Measurements from ENCODE around the gene CLNK. TPM values are rescaled to one million over a fixed set of nuclear protein-coding genes. Genes with fewer than 3 reads are reported as not detected.
"Not testable (repeated sequence)": the region's sequence is repeated elsewhere in the genome, so short reads cannot be mapped to it uniquely, and the experiment has no call there.

The CLNK gene
- total RNA-seq, 1 experiment from 2014 or later = not detected

- no peak for DNase-seq
- H3K36me3 ChIP-seq (replicated peaks; ENCODE audit: control insufficient read depth, insufficient read depth, low read length) = no peaks in the 10 kb centered on the region
- no peak overlapping the region for H3K4me3 ChIP-seq (ENCODE audit: insufficient read depth, low read depth, low read length)
- H3K27me3 ChIP-seq (ENCODE audit: control insufficient read depth, insufficient read depth, low read length) = no peaks in the 10 kb centered on the region
Observed at GRCh38 chr4:10576236-10576635, 108.3 kb downstream of the CLNK start.

- Histone ChIP-seq H3K27me3 (ENCODE audit: control insufficient read depth, insufficient read depth, low read length) (no peaks in the 10 kb centered on the region), H3K36me3 (replicated peaks; ENCODE audit: control insufficient read depth, insufficient read depth, low read length) (no peaks in the 10 kb centered on the region), H3K4me3 (ENCODE audit: insufficient read depth, low read depth, low read length) (no peak overlapping the region)
- DNase-seq = no peak
Observed at GRCh38 chr4:10575414-10575813, 109.2 kb downstream of the CLNK start.

- H3K36me3 ChIP-seq (replicated peaks; ENCODE audit: control insufficient read depth, insufficient read depth, low read length); H3K27me3 ChIP-seq (ENCODE audit: control insufficient read depth, insufficient read depth, low read length): not testable (repeated sequence)
Observed at GRCh38 chr4:10574553-10574952, 110.0 kb downstream of the CLNK start.

GRCh38 chr4:10571909-10572308 lies 112.7 kb downstream of the CLNK start:
- no peak overlapping the region for H3K4me3 ChIP-seq (ENCODE audit: insufficient read depth, low read depth, low read length)
- no peaks in the 10 kb centered on the region for H3K27me3 ChIP-seq (ENCODE audit: control insufficient read depth, insufficient read depth, low read length)
- no peaks in the 10 kb centered on the region for H3K36me3 ChIP-seq (replicated peaks; ENCODE audit: control insufficient read depth, insufficient read depth, low read length)
- no peak for DNase-seq

More at GRCh38 chr4:10574553-10574952, 110.0 kb downstream of the CLNK start:
- not testable (repeated sequence) for DNase-seq; H3K4me3 ChIP-seq (ENCODE audit: insufficient read depth, low read depth, low read length)

- Histone ChIP-seq H3K36me3 (replicated peaks; ENCODE audit: control insufficient read depth, insufficient read depth, low read length) (no peaks in the 10 kb centered on the region), H3K4me3 (ENCODE audit: insufficient read depth, low read depth, low read length) (no peak overlapping the region), H3K27me3 (ENCODE audit: control insufficient read depth, insufficient read depth, low read length) (no peaks in the 10 kb centered on the region)
- DNase-seq = no peak
Observed at GRCh38 chr4:10569491-10569890, 115.1 kb downstream of the CLNK start.

- H3K4me3 ChIP-seq (ENCODE audit: insufficient read depth, low read depth, low read length) = no peak overlapping the region
- no peaks in the 10 kb centered on the region for H3K27me3 ChIP-seq (ENCODE audit: control insufficient read depth, insufficient read depth, low read length)
- DNase-seq = no peak
- H3K36me3 ChIP-seq (replicated peaks; ENCODE audit: control insufficient read depth, insufficient read depth, low read length) = no peaks in the 10 kb centered on the region
Observed at GRCh38 chr4:10567766-10568165, 116.8 kb downstream of the CLNK start.

GRCh38 chr4:10565166-10565780 lies 119.3 kb downstream of the CLNK start:
- Histone ChIP-seq H3K27me3 (ENCODE audit: control insufficient read depth, insufficient read depth, low read length) (no peaks in the 10 kb centered on the region), H3K4me3 (ENCODE audit: insufficient read depth, low read depth, low read length) (no peak overlapping the region), H3K36me3 (replicated peaks; ENCODE audit: control insufficient read depth, insufficient read depth, low read length) (no peaks in the 10 kb centered on the region)
- no peak for DNase-seq

- no peaks in the 10 kb centered on the region for H3K36me3 ChIP-seq (replicated peaks; ENCODE audit: control insufficient read depth, insufficient read depth, low read length)
- DNase-seq = peak; percentile 50
- no peak overlapping the region for H3K4me3 ChIP-seq (ENCODE audit: insufficient read depth, low read depth, low read length)
- H3K27me3 ChIP-seq (ENCODE audit: control insufficient read depth, insufficient read depth, low read length) = no peaks in the 10 kb centered on the region
Observed at GRCh38 chr4:10554694-10555093, 129.9 kb downstream of the CLNK start.

- DNase-seq = no peak
- H3K4me3 ChIP-seq (ENCODE audit: insufficient read depth, low read depth, low read length) = no peak overlapping the region
- H3K27me3 ChIP-seq (ENCODE audit: control insufficient read depth, insufficient read depth, low read length) = no peaks in the 10 kb centered on the region
- no peaks in the 10 kb centered on the region for H3K36me3 ChIP-seq (replicated peaks; ENCODE audit: control insufficient read depth, insufficient read depth, low read length)
Observed at GRCh38 chr4:10554121-10554520, 130.4 kb downstream of the CLNK start.

- no peaks in the 10 kb centered on the region for H3K36me3 ChIP-seq (replicated peaks; ENCODE audit: control insufficient read depth, insufficient read depth, low read length)
- no peak for DNase-seq
- no peak overlapping the region for H3K4me3 ChIP-seq (ENCODE audit: insufficient read depth, low read depth, low read length)
- H3K27me3 ChIP-seq (ENCODE audit: control insufficient read depth, insufficient read depth, low read length) = no peaks in the 10 kb centered on the region
Observed at GRCh38 chr4:10552591-10553280, 131.8 kb downstream of the CLNK start.

- Histone ChIP-seq H3K4me3 (ENCODE audit: insufficient read depth, low read depth, low read length) (no peak overlapping the region), H3K27me3 (ENCODE audit: control insufficient read depth, insufficient read depth, low read length) (no peaks in the 10 kb centered on the region), H3K36me3 (replicated peaks; ENCODE audit: control insufficient read depth, insufficient read depth, low read length) (no peaks in the 10 kb centered on the region)
- no peak for DNase-seq
Observed at GRCh38 chr4:10535912-10536311, 148.7 kb downstream of the CLNK start.

- Histone ChIP-seq H3K4me3 (ENCODE audit: insufficient read depth, low read depth, low read length) (no peak overlapping the region), H3K36me3 (replicated peaks; ENCODE audit: control insufficient read depth, insufficient read depth, low read length) (no peaks in the 10 kb centered on the region), H3K27me3 (ENCODE audit: control insufficient read depth, insufficient read depth, low read length) (no peaks in the 10 kb centered on the region)
- no peak for DNase-seq
Observed at GRCh38 chr4:10534820-10535219, 149.7 kb downstream of the CLNK start.

GRCh38 chr4:10532155-10532554 lies 152.4 kb downstream of the CLNK start:
- DNase-seq = no peak
- no peaks in the 10 kb centered on the region for H3K27me3 ChIP-seq (ENCODE audit: control insufficient read depth, insufficient read depth, low read length)
- no peak overlapping the region for H3K4me3 ChIP-seq (ENCODE audit: insufficient read depth, low read depth, low read length)
- no peaks in the 10 kb centered on the region for H3K36me3 ChIP-seq (replicated peaks; ENCODE audit: control insufficient read depth, insufficient read depth, low read length)

- no peak for DNase-seq
Observed at GRCh38 chr4:10530137-10530786, 154.3 kb downstream of the CLNK start.

More at GRCh38 chr4:10530137-10530786, 154.3 kb downstream of the CLNK start:
- Histone ChIP-seq H3K27me3 (ENCODE audit: control insufficient read depth, insufficient read depth, low read length) (no peaks in the 10 kb centered on the region), H3K4me3 (ENCODE audit: insufficient read depth, low read depth, low read length) (no peak overlapping the region), H3K36me3 (replicated peaks; ENCODE audit: control insufficient read depth, insufficient read depth, low read length) (no peaks in the 10 kb centered on the region)
